Kidney epithelial cell (primary cell): ENCODE data around the gene PPIB. TPM values are rescaled to one million over a fixed set of nuclear protein-coding genes. Genes with fewer than 3 reads are reported as not detected.

Experiments used
- DNase-seq: peaks from one replicate; pipeline ENCODE4 v3.0.0-alpha.2; 2010; ENCODE audit warnings: low read depth
- H3K27me3 ChIP-seq: 2 replicates; pipeline ENCODE4 v1.6.0; 2011; ENCODE audit warnings: low read length; ENCODE audit not compliant: control insufficient read depth, insufficient read depth
- H3K36me3 ChIP-seq: 2 replicates; pipeline ENCODE4 v1.5.1; 2011; ENCODE audit warnings: low read length; ENCODE audit not compliant: control insufficient read depth, insufficient read depth
- H3K4me3 ChIP-seq: 2 replicates; pipeline ENCODE4 v1.5.1; 2011; ENCODE audit warnings: low read depth, mild to moderate bottlenecking, control low read depth, low read length
- total RNA-seq: library from RNA; depleted of rRNA; stranded (reverse); fragments of >200 nt; gene quantifications from 2 replicates; pipeline ENCODE4 v1.2.3, GENCODE V29; 2015
- TF ChIP-seq, protein P1 (sequence below): IDR thresholded peaks from 2 replicates; pipeline ENCODE4 v1.5.1; 2011; ENCODE audit warnings: mild to moderate bottlenecking, moderate library complexity, low read length, control low read depth, inconsistent platforms; ENCODE audit not compliant: insufficient read depth, poor library complexity, severe bottlenecking

Gene PPIB
- total RNA-seq, 1 donor from 2014 or later, result 736 TPM

DNA sequence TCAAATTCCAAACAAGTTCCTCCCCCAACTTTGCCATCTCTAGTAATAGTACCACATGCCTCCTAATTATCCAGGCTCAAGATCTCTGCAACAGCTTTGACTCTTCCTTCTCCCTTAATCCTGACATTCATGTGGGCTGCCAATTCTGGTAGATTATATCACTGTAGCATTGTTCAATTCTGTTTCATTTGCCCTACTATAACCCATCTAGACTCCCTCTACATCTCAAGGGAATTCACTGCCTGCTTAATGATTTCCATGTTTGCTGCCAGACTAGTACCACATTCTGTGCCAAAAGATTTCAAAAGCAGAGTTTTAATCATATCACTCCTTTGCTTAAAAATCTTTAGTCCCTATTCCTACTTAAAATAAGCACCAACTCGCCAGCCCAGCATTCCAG lies 34.6 kb upstream of the PPIB start:
- H3K27me3 ChIP-seq, result no peaks in the 10 kb centered on the region
- no peak for DNase-seq
- H3K4me3 ChIP-seq, result no peak overlapping the region
- TF ChIP-seq, protein P1, sequence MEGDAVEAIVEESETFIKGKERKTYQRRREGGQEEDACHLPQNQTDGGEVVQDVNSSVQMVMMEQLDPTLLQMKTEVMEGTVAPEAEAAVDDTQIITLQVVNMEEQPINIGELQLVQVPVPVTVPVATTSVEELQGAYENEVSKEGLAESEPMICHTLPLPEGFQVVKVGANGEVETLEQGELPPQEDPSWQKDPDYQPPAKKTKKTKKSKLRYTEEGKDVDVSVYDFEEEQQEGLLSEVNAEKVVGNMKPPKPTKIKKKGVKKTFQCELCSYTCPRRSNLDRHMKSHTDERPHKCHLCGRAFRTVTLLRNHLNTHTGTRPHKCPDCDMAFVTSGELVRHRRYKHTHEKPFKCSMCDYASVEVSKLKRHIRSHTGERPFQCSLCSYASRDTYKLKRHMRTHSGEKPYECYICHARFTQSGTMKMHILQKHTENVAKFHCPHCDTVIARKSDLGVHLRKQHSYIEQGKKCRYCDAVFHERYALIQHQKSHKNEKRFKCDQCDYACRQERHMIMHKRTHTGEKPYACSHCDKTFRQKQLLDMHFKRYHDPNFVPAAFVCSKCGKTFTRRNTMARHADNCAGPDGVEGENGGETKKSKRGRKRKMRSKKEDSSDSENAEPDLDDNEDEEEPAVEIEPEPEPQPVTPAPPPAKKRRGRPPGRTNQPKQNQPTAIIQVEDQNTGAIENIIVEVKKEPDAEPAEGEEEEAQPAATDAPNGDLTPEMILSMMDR, result no peak
- H3K36me3 ChIP-seq, result no peaks in the 10 kb centered on the region

DNA sequence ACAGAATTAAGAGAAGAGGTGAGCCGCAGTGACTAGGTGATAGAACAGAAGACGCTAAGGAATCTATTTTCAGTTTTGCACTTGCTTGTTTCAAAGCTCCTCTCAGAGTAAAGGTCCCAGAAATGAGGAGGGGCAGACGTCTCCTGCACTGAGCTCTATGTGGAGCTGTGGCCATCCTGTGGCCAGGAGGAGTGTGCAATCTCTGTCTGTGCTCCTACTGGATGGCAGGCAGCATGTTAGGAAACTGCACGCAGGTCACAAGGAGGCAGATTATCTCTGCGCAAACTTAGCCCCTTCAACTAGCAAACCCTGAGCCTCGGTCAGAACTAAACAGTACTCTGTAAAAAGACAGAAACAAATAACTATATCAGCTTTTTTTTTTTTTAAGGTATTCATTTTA lies 31.1 kb upstream of the PPIB start:
- Histone ChIP-seq H3K4me3 (no peak overlapping the region), H3K27me3 (no peaks in the 10 kb centered on the region), H3K36me3 (no peaks in the 10 kb centered on the region)
- TF ChIP-seq, protein P1, result no peak
- DNase-seq, result no peak

DNA sequence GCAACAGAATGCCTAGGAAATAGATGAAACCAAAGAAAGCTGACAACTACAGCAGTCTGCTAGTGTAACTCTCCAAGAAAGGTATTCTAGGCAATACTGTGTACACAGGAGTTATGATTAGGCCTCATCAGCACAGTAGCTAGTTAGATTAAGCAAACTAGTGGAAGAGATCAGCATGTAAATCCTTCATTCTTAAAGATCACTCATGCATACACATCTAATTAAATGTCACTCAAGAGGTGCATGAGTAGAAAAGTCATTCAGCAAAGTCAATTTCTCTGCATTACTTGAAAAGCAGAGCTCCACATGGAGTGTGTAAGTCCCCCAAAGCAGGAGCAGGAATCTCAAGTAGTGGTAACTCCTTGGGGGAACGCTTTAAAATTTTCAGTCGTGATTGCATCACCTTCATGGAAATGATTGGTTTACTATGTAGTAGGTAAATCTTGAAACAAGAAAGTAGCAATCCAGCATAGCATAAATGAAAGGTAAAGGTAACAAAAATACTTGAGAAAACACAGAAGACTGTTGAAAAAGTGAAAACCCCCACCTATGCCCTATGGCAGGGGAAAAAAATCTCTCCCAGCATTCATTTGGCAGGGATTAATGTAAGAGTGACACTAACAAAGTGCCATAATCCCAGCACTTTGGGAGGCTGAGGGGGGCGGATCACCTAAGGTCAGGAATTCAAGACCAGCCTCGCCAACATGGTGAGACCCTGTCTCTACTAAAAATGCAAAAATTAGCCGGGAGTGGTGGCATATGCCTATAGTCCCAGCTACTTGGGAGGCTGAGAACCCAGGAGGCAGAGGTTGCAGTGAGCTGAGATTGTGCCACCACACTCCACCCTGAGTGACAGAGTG lies 29.4 kb upstream of the PPIB start:
- no peak for DNase-seq
- Histone ChIP-seq H3K4me3 (no peak overlapping the region), H3K36me3 (no peaks in the 10 kb centered on the region), H3K27me3 (no peaks in the 10 kb centered on the region)
- TF ChIP-seq, protein P1, result no peak

DNA sequence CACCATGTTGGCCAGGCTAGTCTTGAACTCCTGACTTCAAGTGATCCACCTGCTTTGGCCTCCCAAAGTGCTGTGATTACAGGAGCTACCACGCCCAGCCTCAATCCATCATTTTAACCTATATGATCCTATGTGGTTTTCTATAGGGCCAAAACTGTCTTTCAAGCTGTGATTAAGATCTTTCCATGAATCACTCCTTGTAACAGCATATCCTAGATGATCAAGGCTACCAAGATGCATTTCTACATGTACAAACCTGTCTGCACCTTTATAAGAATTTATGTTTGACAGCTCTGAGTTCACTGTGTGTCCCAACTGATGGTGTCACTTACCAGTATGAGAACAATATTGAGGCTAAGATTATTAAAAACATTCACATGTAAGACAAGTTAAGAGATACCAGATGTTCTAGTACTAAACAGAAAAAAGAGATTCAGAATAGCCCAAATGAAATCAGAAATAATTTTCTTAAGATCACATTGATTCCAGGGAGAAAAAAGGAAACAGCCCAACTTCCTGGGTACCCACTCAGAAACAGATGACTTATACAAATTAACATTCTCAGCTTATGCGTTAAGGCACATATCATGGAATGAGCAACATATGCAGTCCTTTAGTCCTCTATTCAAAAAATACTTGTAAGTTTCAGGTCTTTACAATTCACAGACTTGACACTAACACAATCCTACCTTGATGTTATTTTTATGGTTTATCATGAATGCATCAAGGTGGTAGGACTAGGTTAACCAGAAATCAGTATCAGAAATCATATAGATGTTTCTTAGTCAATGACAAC lies 24.8 kb upstream of the PPIB start:
- no peak for DNase-seq

DNA sequence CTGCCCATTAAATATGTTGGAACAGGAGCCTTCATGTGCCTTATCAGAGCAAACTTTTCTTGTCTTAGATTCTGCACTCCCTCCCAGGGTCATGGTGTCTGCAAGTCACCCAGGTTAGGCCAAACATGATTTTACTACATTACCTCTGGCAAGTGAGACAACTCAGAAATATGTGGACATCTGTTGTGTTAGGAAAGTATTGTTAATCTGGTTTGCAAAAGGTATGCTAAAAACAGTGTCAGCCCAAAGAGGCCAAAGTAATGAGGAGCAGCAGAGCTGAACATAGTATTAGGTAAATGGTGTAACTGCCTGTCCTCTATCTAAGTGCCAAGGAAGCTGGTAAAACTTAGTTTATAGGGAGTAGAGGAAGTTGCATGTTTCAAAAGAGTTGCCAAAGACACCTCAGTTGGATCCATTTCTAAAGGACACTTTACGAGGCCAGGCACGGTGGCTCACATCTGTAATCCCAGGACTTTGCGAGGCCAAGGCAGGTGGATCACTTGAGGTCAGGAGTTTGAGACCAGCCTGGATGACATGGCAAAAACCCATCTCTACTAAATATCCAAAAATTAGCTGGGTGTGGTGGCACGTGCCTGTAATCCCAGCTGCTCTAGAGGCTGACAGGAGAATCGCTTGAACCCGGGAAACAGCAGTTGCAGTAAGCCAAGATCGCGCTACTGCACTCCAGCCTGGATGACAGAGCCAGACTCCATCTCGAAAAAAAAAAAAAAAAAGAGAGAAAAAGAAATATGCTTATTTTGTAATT lies 22.5 kb upstream of the PPIB start:
- TF ChIP-seq, protein P1, result no peak
- DNase-seq, result no peak
- Histone ChIP-seq H3K36me3 (no peaks in the 10 kb centered on the region), H3K27me3 (no peaks in the 10 kb centered on the region), H3K4me3 (no peak overlapping the region)

More for the DNA sequence above, 24.8 kb upstream of the PPIB start:
- TF ChIP-seq, protein P1, result no peak
- H3K4me3 ChIP-seq, result no peak overlapping the region
- H3K27me3 ChIP-seq, result no peaks in the 10 kb centered on the region
- no peaks in the 10 kb centered on the region for H3K36me3 ChIP-seq
